MM.1S (cell line): ENCODE results near the gene NMNAT2.
"Not testable (repeated sequence)": the region's sequence is repeated elsewhere in the genome, so short reads cannot be mapped to it uniquely, and the experiment has no call there.

Experiments
- DNase-seq: peaks from one replicate; pipeline ENCODE4 v3.0.0-alpha.2; 2015
- H2AFZ ChIP-seq: fragments of 300-600 bp; sonication (generic); 2 replicates; pipeline ENCODE4 v1.6.0; 2016; ENCODE audit warnings: antibody characterized with exemption, low read length
- H3F3A ChIP-seq: fragments of 300-600 bp; sonication (generic); 2 replicates; pipeline ENCODE4 v1.6.1; 2016; ENCODE audit warnings: mild to moderate bottlenecking, antibody characterized with exemption, low read length, moderate library complexity, mixed read lengths; ENCODE audit not compliant: insufficient read depth
- H3K27ac ChIP-seq: fragments of 300-600 bp; sonication (generic); 2 replicates; pipeline ENCODE4 v1.5.1; 2016; ENCODE audit warnings: mild to moderate bottlenecking, low read length
- H3K27me3 ChIP-seq: fragments of 300-600 bp; sonication (generic); replicated peaks from 2 replicates; pipeline ENCODE4 v1.6.0; 2016; ENCODE audit warnings: low read length; ENCODE audit not compliant: insufficient read depth
- H3K36me3 ChIP-seq: fragments of 300-600 bp; sonication (generic); replicated peaks from 2 replicates; pipeline ENCODE4 v1.6.1; 2016; ENCODE audit warnings: mild to moderate bottlenecking, low read length, mixed read lengths; ENCODE audit not compliant: insufficient read depth
- H3K4me1 ChIP-seq: fragments of 300-600 bp; sonication (generic); 2 replicates; pipeline ENCODE4 v1.6.1; 2016; ENCODE audit warnings: low read length, mixed read lengths
- H3K4me2 ChIP-seq: fragments of 300-600 bp; sonication (generic); 2 replicates; pipeline ENCODE4 v1.6.0; 2016; ENCODE audit warnings: low read depth, low read length
- H3K4me3 ChIP-seq: fragments of 300-600 bp; sonication (generic); 2 replicates; pipeline ENCODE4 v1.5.1; 2016; ENCODE audit warnings: low read length, mixed read lengths
- H3K79me2 ChIP-seq: fragments of 300-600 bp; sonication (generic); 2 replicates; pipeline ENCODE4 v1.6.1; 2016; ENCODE audit warnings: mixed run types, low read length, mixed read lengths
- H3K9ac ChIP-seq: fragments of 300-600 bp; sonication (generic); 2 replicates; pipeline ENCODE4 v1.6.1; 2016; ENCODE audit warnings: low read length, mixed read lengths
- H3K9me2 ChIP-seq: fragments of 300-600 bp; sonication (generic); replicated peaks from 2 replicates; pipeline ENCODE4 v1.6.1; 2016; ENCODE audit warnings: mild to moderate bottlenecking, low read length, mixed read lengths; ENCODE audit not compliant: insufficient read depth
- H3K9me3 ChIP-seq: fragments of 300-600 bp; sonication (generic); replicated peaks from 2 replicates; pipeline ENCODE4 v1.6.1; 2016; ENCODE audit warnings: mild to moderate bottlenecking, low read length, mixed read lengths; ENCODE audit not compliant: insufficient read depth
- H4K20me1 ChIP-seq: fragments of 300-600 bp; sonication (generic); 2 replicates; pipeline ENCODE4 v1.6.1; 2016; ENCODE audit warnings: mild to moderate bottlenecking, low read length, moderate library complexity, mixed read lengths; ENCODE audit not compliant: insufficient read depth
- EZH2 ChIP-seq: fragments of 300-600 bp; sonication (generic); optimal IDR thresholded peaks from 2 replicates; pipeline ENCODE3; 2017; ENCODE audit warnings: low read depth, mild to moderate bottlenecking, antibody characterized with exemption, low read length, mixed read lengths
- EZH2phosphoT487 ChIP-seq: fragments of 300-600 bp; sonication (generic); IDR thresholded peaks from 2 replicates; pipeline ENCODE4 v1.6.1; 2018; ENCODE audit warnings: antibody characterized with exemption, low read length
- TF ChIP-seq, protein P1 (sequence below): fragments of 300-600 bp; sonication (generic); IDR thresholded peaks from 2 replicates; pipeline ENCODE4 v1.5.1; 2016; ENCODE audit warnings: antibody characterized with exemption, low read length, mixed read lengths

The NMNAT2 gene

DNA sequence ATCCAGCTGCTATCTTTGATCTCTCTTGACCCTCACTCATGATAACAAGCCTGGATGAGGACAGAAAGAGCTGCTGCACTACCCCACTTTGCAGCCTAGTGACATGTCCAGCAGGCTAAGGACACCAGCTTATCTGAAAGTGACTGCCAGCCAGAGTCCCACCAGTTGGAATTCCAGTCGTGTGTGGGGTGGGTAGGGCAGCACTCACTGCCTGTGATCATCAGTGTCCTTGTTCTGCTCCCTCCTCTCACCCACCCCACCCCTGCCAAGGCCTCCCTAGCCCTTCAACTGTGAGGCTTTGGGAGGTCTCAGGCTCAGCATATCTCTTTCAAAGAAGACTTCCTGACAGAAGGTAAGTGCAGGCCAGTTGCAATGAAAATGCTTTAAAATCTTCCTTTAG is 15.5 kb upstream of the NMNAT2 start:
- Histone ChIP-seq H3K27ac (no peak overlapping the region), H3K4me3 (no peak overlapping the region), H3K9me2 (no peaks in the 10 kb centered on the region), H3K4me1 (no peaks in the 10 kb centered on the region), H3F3A (no peaks in the 10 kb centered on the region), H3K27me3 (no peaks in the 10 kb centered on the region), H3K9ac (no peak overlapping the region), H4K20me1 (no peaks in the 10 kb centered on the region), H2AFZ (no peak overlapping the region), H3K4me2 (no peak overlapping the region), H3K9me3 (no peaks in the 10 kb centered on the region), H3K79me2 (no peaks in the 10 kb centered on the region), H3K36me3 (no peaks in the 10 kb centered on the region)
- no peak for TF ChIP-seq EZH2
- TF ChIP-seq, protein P1, sequence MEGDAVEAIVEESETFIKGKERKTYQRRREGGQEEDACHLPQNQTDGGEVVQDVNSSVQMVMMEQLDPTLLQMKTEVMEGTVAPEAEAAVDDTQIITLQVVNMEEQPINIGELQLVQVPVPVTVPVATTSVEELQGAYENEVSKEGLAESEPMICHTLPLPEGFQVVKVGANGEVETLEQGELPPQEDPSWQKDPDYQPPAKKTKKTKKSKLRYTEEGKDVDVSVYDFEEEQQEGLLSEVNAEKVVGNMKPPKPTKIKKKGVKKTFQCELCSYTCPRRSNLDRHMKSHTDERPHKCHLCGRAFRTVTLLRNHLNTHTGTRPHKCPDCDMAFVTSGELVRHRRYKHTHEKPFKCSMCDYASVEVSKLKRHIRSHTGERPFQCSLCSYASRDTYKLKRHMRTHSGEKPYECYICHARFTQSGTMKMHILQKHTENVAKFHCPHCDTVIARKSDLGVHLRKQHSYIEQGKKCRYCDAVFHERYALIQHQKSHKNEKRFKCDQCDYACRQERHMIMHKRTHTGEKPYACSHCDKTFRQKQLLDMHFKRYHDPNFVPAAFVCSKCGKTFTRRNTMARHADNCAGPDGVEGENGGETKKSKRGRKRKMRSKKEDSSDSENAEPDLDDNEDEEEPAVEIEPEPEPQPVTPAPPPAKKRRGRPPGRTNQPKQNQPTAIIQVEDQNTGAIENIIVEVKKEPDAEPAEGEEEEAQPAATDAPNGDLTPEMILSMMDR = no peak
- DNase-seq = no peak

DNA sequence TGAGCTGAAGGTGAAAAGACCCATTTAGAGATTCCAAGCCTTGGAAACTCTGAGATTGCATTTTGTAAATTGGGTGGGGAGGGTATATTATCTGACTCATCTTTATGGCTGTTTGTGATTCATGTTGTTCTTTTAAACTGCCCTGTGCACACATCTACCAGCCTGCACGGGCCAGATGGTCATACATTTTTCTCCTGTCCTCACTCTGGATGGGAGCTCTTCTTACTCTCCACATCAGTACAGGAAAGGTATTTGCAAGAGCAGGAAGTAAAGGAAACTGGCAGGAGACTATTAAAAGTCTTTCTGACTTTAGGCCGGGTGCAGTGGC is 14.3 kb upstream of the NMNAT2 start:
- H3K27ac ChIP-seq = no peak overlapping the region

DNA sequence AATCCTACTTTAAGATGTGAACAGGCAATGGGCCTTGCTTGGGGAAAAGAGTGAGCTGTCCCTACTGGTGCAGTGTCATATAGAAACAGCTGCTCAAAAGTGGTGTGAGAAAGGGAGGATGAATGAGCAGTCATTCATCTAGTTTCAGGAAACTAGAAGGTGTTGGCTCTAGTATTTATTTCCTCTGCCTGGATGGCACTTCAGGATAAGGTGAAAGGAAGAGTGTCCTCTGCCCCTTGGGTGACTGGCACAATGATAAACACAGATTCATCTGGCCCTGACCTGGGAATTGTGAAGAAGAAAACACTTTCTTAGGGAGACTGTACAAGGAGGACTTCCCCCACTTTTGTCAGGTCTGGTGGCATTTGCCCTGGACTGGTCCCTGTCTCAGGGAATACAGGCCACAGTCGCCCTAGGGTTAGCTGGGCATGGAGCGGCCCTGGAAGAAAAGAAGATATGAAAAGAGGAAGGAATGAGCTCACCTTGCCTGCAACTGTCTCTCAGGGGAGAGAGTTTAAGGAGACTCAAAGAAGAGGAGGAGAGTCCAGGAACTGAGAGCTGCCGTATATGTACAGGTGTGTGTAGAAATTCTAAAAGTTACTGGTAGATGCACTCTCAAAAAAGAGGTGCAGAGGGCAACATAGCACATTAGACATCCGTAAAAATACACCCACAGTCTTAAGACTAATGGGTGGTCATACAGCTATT is 13.8 kb upstream of the NMNAT2 start:
- no peaks in the 10 kb centered on the region for H3K79me2 ChIP-seq
- H3K27me3 ChIP-seq = no peaks in the 10 kb centered on the region
- no peaks in the 10 kb centered on the region for H3K9me2 ChIP-seq
- TF ChIP-seq, protein P1 = no peak
- no peak for TF ChIP-seq EZH2phosphoT487
- TF ChIP-seq EZH2 = no peak
- H2AFZ ChIP-seq = no peak overlapping the region
- DNase-seq = no peak
- H3K9ac ChIP-seq = no peak overlapping the region
- no peaks in the 10 kb centered on the region for H3K4me1 ChIP-seq
- no peak overlapping the region for H3K27ac ChIP-seq
- H3K4me2 ChIP-seq = no peak overlapping the region
- no peaks in the 10 kb centered on the region for H3F3A ChIP-seq
- no peaks in the 10 kb centered on the region for H3K36me3 ChIP-seq
- no peaks in the 10 kb centered on the region for H4K20me1 ChIP-seq
- H3K4me3 ChIP-seq = no peak overlapping the region
- no peaks in the 10 kb centered on the region for H3K9me3 ChIP-seq

More for the DNA sequence above, 14.3 kb upstream of the NMNAT2 start:
- Histone ChIP-seq H3K4me3 (no peak overlapping the region), H2AFZ (no peak overlapping the region), H3K9me2 (no peaks in the 10 kb centered on the region), H4K20me1 (no peaks in the 10 kb centered on the region), H3K9ac (no peak overlapping the region), H3K9me3 (no peaks in the 10 kb centered on the region), H3K36me3 (no peaks in the 10 kb centered on the region), H3K27me3 (no peaks in the 10 kb centered on the region), H3K4me1 (no peaks in the 10 kb centered on the region), H3F3A (no peaks in the 10 kb centered on the region), H3K4me2 (no peak overlapping the region), H3K79me2 (no peaks in the 10 kb centered on the region)
- no peak for DNase-seq
- TF ChIP-seq EZH2 (no peak), EZH2phosphoT487 (no peak)
- TF ChIP-seq, protein P1 = no peak

DNA sequence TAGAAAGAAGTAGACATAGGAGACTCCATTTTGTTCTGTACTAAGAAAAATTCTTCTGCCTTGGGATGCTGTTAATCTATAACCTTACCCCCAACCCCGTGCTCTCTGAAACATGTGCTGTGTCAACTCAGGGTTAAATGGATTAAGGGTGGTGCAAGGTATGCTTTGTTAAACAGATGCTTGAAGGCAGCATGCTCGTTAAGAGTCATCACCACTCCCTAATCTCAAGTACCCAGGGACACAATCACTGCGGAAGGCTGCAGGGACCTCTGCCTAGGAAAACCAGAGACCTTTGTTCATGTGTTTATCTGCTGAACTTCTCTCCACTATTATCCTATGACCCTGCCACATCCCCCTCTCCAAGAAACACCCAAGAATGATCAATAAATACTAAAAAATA is 9.4 kb upstream of the NMNAT2 start:
- H3K27me3 ChIP-seq = not testable (repeated sequence)

More for the DNA sequence above, 9.4 kb upstream of the NMNAT2 start:
- not testable (repeated sequence) for H3K9ac ChIP-seq, H3K4me2 ChIP-seq, DNase-seq, H4K20me1 ChIP-seq, H3K27ac ChIP-seq, H3K9me2 ChIP-seq, H2AFZ ChIP-seq, H3K4me3 ChIP-seq, H3K9me3 ChIP-seq, H3K79me2 ChIP-seq, H3F3A ChIP-seq, H3K36me3 ChIP-seq, H3K4me1 ChIP-seq
